Measurements from ENCODE around the gene NTRK1.

DNA sequence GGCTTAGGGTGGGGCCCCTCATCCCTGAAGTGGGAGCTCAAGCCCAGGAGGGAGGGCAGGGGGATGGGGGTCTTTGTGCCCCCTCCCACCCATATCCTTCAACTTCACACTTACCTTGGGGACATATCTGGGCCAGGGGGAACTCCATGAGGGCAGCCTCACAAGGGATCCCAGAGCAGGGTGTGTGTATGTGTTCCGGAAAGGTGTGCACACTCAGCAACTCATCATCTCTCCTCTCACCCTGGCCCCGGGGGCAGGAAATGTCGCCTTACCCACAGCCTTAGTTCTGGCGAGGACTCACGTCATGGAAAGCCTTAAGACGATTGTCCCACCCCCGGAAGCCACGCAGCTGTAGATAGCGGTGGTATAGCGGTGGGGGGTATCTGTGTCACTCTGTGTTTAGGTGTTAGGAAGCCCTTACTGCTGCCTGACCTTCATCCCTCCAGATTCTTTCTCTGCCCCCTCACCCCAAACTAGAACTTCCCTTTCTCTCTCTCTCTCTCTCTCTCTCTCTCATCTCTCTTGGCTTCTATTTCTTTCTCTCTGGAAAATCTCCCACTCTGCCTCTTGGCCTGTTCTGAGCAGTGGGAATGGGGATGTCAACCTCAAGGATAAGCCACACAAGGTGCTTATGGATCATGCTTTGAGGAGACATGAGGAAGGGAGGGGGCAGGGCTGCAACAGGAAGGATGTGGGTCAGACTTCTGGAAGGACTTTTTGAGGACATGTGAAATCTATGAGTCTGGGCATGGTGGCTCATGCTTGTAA, 43.9 kb upstream of the NTRK1 start, which contains the start of gene SH2D2A:
- TF ChIP-seq EP300 (IDR thresholded peaks at IDR 0.05) (no peak), POLR2A (IDR thresholded peaks at IDR 0.05) (no peak), POLR2AphosphoS5 (IDR thresholded peaks at IDR 0.05) (peak in 2 of 3 donors; percentile 66 to 79)
- TF ChIP-seq, protein P1, sequence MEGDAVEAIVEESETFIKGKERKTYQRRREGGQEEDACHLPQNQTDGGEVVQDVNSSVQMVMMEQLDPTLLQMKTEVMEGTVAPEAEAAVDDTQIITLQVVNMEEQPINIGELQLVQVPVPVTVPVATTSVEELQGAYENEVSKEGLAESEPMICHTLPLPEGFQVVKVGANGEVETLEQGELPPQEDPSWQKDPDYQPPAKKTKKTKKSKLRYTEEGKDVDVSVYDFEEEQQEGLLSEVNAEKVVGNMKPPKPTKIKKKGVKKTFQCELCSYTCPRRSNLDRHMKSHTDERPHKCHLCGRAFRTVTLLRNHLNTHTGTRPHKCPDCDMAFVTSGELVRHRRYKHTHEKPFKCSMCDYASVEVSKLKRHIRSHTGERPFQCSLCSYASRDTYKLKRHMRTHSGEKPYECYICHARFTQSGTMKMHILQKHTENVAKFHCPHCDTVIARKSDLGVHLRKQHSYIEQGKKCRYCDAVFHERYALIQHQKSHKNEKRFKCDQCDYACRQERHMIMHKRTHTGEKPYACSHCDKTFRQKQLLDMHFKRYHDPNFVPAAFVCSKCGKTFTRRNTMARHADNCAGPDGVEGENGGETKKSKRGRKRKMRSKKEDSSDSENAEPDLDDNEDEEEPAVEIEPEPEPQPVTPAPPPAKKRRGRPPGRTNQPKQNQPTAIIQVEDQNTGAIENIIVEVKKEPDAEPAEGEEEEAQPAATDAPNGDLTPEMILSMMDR (IDR thresholded peaks at IDR 0.05), result no peak

All from stomach (tissue), 4 donors.